Upper lobe of right lung (tissue), 1 donor: ENCODE data around the gene ZDHHC13. TPM values are rescaled to one million over a fixed set of nuclear protein-coding genes. Genes with fewer than 3 reads are reported as not detected.

Experiments
- ATAC-seq: fragments of 200-7000 bp; cut with Tn5 transposase; one replicate; pipeline ENCODE4 v1.9.1; 2020; ENCODE audit warnings: mild to moderate bottlenecking, moderate library complexity
- DNase-seq: peaks from one replicate; pipeline ENCODE4 v3.0.0-alpha.2; 2020
- H3K27ac ChIP-seq: fragments of 200-600 bp; one replicate; pipeline ENCODE4 v1.8.0; 2022
- H3K27me3 ChIP-seq: fragments of 200-600 bp; one replicate; pipeline ENCODE4 v1.8.0; 2022; ENCODE audit warnings: mild to moderate bottlenecking
- H3K36me3 ChIP-seq: fragments of 200-600 bp; one replicate; pipeline ENCODE4 v1.8.0; 2022
- H3K4me1 ChIP-seq: fragments of 200-600 bp; one replicate; pipeline ENCODE4 v1.8.0; 2022
- H3K4me3 ChIP-seq: fragments of 200-600 bp; one replicate; pipeline ENCODE4 v1.8.0; 2022; ENCODE audit warnings: mild to moderate bottlenecking
- H3K9me3 ChIP-seq: fragments of 200-600 bp; one replicate; pipeline ENCODE4 v1.8.0; 2022
- CTCF ChIP-seq: fragments of 200-600 bp; IDR thresholded peaks from one replicate; pipeline ENCODE4 v1.8.0; 2022; ENCODE audit warnings: antibody characterized with exemption
- intact Hi-C: fragments of 100-400 bp; cut with DNase I; formaldehyde crosslinking; loops from one replicate; pipeline ENCODE4 v1.11.0; 2022
- total RNA-seq: library from RNA; stranded (reverse); fragmentation: NEBNext Ultra II Directional; extraction: Animal tissue kit (Norgen Biotek cat#: 25700); gene quantifications from one replicate; pipeline ENCODE4 v1.2.1, GENCODE V29; 2021
- donor health status: DM: no; HTN: yes; CAD: no; lungs with severe emphysema.

The ZDHHC13 gene
- total RNA-seq, 1 donor from 2014 or later: 12.2 TPM

- no peaks in the 10 kb centered on the region for H3K36me3 ChIP-seq
- TF ChIP-seq CTCF: no peak
- no peak overlapping the region for H3K27ac ChIP-seq
- ATAC-seq (peak; percentile 57), DNase-seq (no peak)
- no peaks in the 10 kb centered on the region for H3K27me3 ChIP-seq
- no peaks in the 10 kb centered on the region for H3K4me1 ChIP-seq
- intact Hi-C loops: no loop called here
- H3K4me3 ChIP-seq: no peak overlapping the region
- no peaks in the 10 kb centered on the region for H3K9me3 ChIP-seq
Observed at GRCh38 chr11:19101796-19102520, 15.0 kb upstream of the ZDHHC13 start.

- Histone ChIP-seq H3K4me3 (no peak overlapping the region), H3K4me1 (no peaks in the 10 kb centered on the region), H3K36me3 (no peaks in the 10 kb centered on the region), H3K27ac (no peak overlapping the region), H3K9me3 (no peaks in the 10 kb centered on the region), H3K27me3 (no peaks in the 10 kb centered on the region)
- intact Hi-C loops: no loop called here
- TF ChIP-seq CTCF: no peak
- DNase-seq (no peak), ATAC-seq (no peak)
Observed at GRCh38 chr11:19102521-19102900, 14.5 kb upstream of the ZDHHC13 start.

- no peak overlapping the region for H3K4me3 ChIP-seq
- intact Hi-C loops: no loop called here
- no peak overlapping the region for H3K27ac ChIP-seq
- no peak for ATAC-seq
- no peaks in the 10 kb centered on the region for H3K27me3 ChIP-seq
- no peak for TF ChIP-seq CTCF
- no peaks in the 10 kb centered on the region for H3K9me3 ChIP-seq
- no peaks in the 10 kb centered on the region for H3K4me1 ChIP-seq
- H3K36me3 ChIP-seq: no peaks in the 10 kb centered on the region
- no peak for DNase-seq
Observed at GRCh38 chr11:19105011-19105410, 12.0 kb upstream of the ZDHHC13 start.

GRCh38 chr11:19107125-19107524, 9.8 kb upstream of the ZDHHC13 start:
- Histone ChIP-seq H3K27me3 (no peaks in the 10 kb centered on the region), H3K9me3 (no peaks in the 10 kb centered on the region), H3K4me1 (no peaks in the 10 kb centered on the region), H3K27ac (no peak overlapping the region), H3K4me3 (no peak overlapping the region), H3K36me3 (no peaks in the 10 kb centered on the region)
- intact Hi-C loops: no loop called here
- no peak for TF ChIP-seq CTCF
- no peak for DNase-seq
- no peak for ATAC-seq

- H3K9me3 ChIP-seq: no peaks in the 10 kb centered on the region
- no peak overlapping the region for H3K4me3 ChIP-seq
- H3K4me1 ChIP-seq: no peaks in the 10 kb centered on the region
- no peak overlapping the region for H3K27ac ChIP-seq
- no peak for DNase-seq
- intact Hi-C loops: no loop called here
- ATAC-seq: no peak
- no peaks in the 10 kb centered on the region for H3K36me3 ChIP-seq
- TF ChIP-seq CTCF: no peak
- no peaks in the 10 kb centered on the region for H3K27me3 ChIP-seq
Observed at GRCh38 chr11:19110295-19110694, 6.7 kb upstream of the ZDHHC13 start.

GRCh38 chr11:19111809-19112208, 5.2 kb upstream of the ZDHHC13 start:
- Histone ChIP-seq H3K27me3 (no peaks in the 10 kb centered on the region), H3K27ac (no peak overlapping the region), H3K36me3 (no peaks in the 10 kb centered on the region), H3K4me3 (no peak overlapping the region), H3K4me1 (peaks cover 5% of the 10 kb centered on the region), H3K9me3 (no peaks in the 10 kb centered on the region)
- no peak for TF ChIP-seq CTCF
- DNase-seq: no peak
- intact Hi-C loops: no loop called here
- no peak for ATAC-seq
